ENCODE measurements around the gene KANSL3.
A peak's percentile ranks its signal among the peaks of the same experiment; 100 is the strongest.
"Not testable (repeated sequence)": the region's sequence is repeated elsewhere in the genome, so short reads cannot be mapped to it uniquely, and the experiment has no call there.

The KANSL3 gene

DNA sequence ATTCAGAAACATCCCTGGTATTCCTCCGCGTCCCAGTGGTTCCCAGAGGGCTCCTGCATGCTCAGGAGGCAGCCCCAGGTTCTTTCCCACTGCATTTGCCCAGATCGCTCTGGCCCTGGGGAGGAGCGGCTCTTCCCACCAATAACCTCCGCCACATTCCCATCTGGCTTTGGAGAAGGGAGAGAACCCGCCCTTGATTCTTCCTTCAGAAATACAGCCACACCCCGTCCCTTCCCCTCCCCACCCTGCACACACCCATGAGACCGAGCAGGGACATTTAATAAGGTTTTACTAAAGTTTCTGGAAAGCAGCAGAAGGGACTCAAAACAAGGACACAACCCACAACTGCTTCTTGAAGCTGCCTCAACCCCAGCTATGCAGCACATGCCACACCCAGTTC, 79.6 kb downstream of the KANSL3 start:
- no peak for DNase-seq (ENCODE audit: low read depth in 2 of 2)

DNA sequence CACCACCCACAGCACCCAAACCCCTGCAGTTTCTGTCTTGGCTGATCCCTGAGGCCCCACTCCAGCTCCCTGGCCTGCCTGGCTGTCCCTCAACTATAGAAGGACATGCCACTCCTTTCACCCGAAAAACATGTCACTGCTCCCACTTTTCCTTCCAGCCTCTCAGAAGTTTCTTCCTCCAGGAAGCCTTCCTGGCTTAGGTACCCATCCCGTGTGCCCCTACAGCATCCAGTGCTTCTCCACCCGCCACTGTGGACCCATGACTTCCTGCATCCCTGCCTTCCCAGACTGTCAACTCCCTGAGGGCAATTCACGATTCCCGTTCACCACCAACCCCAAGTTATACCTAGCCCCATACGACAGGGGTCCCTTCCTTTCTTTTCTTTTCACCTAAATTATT, 80.1 kb downstream of the KANSL3 start:
- no peak for DNase-seq (ENCODE audit: low read depth in 2 of 2)

DNA sequence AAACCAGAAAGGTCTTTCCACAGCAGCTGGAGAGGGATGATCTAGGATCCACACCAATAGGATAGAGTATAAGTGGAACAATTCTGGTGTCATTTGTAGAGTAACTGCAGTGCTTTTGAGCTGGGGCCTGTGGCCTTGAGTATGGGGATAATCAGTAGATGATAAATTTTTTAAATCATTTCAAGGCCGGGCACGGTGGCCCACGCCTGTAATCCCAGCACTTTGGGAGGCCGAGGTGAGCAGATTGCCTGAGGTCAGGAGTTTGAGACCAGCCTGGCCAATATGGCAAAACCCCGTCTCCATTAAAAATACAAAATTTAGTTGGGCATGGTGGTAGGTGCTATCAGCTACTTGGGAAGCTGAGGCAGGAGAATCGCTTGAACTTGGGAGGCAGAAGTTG, 80.7 kb downstream of the KANSL3 start:
- not testable (repeated sequence) for DNase-seq (ENCODE audit: low read depth in 2 of 2)

DNA sequence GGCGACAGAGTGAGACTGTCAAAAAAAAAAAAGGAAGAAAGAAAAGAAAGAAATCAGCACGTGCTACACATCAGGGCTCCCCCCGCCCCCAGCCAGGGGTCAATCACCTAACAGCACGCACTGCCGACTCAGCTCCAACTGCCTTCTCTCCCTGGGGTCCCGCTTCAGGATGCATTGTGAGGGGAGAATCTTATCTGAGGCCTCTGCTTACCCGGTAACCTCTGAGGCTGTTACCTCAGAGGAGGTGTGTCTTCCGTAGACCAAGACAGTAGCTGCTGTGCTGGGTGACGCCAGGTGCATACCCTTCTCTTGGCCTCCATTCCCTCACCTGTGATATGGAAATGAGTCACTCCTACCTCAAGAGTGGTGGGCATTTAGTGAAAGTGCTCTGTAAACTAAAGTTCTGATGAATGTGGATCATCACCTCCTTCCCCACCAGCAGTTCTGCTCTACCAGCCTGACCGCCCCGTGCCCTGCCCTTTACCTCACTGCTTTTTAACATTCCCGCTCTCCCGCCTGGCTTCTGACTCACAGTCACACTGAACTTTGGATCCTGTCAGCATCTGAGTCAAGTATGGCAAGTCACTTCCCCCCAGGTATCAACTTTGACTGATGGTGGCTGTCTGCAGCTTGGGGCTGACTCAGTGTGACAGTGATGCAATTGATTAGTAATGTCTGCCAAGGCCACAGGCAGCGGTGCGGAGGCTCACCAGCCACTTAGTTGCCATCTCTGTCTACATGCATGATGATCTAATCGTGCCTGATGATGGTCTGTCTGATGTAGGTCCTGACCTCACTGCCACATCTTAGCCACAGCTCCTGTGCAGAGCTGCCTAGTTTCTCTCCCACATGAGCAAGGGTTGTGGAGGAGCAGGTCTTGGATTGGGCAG, 81.4 kb downstream of the KANSL3 start:
- DNase-seq (ENCODE audit: low read depth in 2 of 2) = peak; percentile 21 to 48

DNA sequence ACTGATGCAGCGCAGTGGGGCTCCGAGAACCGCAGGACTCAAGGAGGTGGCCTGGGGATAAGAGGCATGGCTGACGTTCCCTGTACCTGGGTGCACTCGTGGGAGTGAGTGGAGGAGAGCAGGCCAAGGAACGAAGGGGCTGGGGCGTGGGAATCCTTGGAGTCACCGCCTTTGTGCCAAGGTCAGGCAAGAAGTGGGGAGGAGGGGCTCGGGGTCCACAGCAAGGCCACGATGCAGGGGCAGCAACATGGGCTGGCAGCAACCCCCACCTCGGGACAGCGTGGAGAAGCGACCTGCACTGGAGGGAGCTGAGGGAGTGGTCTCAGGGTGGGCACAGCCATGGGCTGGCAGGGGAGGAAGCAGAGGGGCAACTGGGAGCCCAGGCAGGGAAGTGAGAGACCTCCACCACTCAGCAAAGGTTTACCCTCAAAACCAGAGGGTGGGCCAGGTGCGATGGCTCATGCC, 82.9 kb downstream of the KANSL3 start:
- DNase-seq (ENCODE audit: low read depth in 2 of 2) = no peak

DNA sequence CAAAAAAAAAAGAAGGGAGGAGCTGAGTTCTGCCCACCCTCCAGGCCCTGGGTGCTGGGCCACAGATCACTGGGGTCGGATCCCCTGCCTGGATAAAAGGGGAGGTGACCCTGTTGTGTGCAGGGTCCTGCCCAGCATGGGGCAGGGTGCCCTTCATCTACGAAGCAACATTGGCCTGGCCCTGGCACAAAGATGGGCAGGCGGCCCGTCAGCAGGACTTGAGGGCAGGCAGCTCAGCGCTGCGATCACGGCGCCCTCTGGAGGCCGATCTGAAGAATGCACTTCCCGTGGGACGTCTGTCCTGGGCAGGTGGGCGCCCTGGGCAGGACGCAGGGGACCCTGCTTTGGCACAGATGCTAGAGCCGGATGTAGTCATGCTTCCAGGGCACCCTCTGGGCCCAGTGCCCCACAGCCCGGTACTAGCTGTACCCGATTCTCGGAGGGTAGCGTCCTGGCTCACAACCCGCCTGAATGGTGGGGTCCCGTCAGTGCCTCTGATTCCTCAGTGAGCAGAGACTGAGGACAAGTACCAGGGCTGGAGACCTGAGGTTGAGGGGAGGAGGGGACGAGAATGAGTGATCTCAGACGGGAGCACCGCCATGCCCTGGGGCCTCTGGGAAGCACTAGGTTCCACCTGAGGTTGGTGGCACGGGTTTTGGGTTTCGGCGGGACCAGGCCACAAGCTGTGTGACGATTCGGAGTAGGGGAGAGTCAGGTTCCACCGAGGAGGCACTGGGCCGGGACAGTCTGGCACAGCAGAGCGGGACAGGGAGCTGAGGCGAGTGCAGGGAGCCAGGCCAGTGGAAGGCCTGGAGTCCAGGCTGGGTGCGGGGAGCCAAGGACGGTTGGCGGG, 83.6 kb downstream of the KANSL3 start:
- DNase-seq (ENCODE audit: low read depth in 2 of 2) = peak in 1 of 2 donors; percentile 41

DNA sequence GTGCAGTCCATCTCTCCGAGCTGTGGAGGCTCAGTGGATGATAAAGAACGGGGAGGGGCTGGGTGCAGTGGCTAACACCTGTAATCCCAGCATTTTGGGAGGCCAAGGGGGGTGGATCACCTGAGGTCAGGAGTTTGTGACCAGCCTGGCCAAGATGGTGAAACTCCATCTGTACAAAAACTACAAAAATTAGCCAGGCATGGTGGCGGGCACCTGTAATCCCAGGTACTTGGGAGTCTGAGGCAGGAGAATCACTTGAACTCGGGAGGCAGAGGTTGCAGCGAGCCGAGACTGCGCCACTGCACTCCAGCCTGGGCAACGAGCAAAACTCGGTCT, 84.2 kb downstream of the KANSL3 start:
- not testable (repeated sequence) for DNase-seq (ENCODE audit: low read depth in 2 of 2)

DNA sequence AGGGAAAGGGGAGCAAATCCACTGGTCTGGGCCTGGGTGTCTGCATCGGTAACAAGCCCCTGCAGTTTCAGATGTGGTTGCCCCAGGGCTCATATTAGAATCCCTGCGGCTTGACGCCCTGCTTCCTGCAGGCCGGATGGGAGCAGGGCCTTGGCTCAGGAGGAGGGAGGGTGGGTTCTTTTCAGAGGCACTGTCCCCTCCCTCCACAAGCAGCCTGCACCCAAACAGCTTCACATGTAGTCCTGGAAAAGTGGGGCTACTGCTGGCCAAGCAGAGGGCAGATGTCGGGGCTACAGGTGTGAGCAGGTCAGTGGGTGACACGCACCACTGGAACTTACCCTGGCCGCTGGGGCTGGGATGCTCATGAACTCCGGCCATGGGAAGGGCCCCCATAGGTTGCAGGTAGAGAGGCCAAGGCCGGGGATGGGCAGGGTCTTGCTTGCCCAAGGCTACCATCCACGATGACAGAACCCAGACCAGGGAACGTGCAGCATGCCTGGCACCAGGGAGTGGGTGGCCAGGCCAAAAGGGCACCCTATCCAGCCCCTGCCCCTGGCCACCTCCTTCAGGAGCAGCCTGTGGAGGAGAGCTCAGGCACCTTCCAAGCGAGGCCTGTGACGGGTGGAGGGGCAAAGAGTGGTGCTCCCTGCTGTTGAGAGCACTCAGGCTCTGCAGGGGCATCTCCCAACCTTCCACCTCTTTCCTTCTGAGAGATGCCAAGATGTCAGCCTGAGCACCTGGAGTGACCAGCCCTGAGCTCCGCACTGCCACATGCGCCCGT, 84.7 kb downstream of the KANSL3 start:
- no peak for DNase-seq (ENCODE audit: low read depth in 2 of 2)

DNA sequence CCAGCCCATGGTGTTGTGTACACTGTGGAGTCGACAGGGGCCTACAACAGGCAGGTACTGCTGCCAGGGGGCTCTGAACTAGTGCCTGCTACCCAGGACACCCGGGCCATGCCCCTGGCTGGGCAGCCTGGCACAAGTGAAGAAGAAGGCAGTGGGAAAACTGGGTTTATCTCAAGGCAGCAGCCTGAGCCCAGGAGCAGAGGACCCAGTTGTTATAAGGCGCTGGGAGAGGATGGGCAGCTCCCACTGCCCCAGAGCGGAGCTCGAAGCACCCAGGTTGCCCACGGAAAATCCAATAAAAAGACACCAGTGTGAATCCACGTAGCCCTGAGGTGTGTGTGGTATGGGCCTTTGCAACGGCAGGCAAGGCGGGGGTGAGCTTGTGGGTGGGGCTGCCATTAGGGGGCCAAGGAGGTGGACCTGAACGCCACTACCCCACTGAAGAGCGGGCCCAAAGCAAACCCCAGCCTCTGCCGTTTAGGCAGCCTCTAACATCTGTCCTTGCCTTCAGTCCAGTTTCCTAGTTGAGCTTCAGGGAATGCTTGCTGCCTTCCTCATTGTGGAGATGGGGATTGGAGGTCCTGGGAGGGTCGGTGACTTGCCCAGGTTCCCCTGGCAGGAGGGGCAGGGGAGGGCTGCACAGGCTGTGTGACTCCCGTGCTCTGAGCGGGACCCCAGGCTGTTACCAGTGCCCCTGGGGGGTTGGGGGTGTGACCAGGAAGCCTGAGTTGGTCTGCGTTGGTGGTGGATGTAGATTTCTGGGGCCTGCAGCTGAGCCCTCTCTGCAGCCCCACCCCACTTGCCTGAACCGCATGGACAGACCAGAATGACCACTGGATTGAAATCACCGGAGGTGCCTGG, 85.6 kb downstream of the KANSL3 start:
- DNase-seq (ENCODE audit: low read depth in 2 of 2) = no peak

DNA sequence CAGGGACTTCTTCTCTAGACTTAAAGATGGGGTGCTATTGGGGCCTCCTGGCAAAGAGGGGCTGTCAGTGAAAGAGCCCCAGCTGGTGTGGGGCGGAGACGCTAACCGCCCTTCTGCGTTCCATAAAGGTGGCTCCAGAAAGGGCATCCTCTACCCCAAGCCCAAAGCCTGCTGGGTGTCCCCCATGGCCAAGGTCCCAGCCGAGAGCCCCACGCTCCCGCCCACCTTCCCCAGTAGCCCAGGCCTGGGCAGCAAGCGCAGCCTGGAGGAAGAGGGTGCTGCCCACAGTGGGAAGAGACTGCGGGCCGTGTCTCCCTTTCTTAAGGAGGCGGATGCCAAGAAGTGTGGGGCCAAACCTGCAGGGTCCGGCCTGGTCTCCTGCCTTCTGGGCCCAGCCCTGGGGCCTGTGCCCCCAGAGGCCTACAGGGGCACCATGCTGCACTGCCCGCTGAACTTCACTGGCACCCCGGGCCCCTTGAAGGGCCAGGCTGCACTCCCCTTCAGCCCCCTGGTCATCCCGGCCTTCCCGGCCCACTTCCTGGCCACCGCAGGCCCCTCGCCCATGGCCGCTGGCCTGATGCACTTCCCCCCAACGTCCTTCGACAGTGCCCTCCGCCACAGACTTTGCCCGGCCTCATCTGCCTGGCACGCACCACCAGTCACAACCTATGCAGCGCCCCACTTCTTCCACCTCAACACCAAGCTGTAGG, 86.4 kb downstream of the KANSL3 start:
- DNase-seq (ENCODE audit: low read depth in 2 of 2) = no peak

DNA sequence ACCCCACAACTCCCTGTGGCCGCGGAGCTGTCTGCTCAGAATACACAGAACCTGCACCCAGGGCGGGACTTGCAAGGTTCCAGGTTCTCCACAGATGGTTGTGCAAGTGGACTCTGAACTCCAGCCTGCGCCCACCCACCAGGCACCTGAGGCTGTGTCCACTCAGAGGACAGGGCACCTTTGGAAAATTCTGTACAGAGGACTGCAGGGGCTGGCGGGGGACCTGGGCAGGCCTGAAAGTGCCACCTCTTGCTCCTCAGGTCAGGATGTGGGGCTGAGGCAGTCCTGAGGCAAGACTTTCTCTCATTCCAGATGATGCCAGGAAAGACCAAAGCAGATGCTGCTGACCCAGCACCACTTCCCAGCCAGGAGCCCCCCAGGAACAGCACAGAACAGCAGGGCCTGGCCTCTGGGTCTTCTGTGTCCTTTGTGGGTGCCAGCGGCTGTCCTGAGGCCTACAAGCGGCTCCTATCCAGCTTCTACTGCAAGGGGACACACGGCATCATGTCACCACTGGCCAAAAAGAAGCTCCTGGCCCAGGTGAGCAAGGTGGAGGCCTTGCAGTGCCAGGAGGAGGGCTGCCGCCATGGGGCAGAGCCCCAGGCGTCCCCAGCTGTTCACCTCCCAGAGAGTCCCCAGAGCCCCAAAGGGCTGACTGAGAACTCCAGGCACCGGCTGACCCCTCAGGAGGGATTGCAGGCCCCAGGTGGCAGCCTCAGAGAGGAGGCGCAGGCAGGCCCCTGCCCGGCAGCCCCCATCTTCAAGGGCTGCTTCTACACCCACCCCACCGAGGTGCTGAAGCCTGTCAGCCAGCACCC, 87.1 kb downstream of the KANSL3 start:
- no peak for DNase-seq (ENCODE audit: low read depth in 2 of 2)

DNA sequence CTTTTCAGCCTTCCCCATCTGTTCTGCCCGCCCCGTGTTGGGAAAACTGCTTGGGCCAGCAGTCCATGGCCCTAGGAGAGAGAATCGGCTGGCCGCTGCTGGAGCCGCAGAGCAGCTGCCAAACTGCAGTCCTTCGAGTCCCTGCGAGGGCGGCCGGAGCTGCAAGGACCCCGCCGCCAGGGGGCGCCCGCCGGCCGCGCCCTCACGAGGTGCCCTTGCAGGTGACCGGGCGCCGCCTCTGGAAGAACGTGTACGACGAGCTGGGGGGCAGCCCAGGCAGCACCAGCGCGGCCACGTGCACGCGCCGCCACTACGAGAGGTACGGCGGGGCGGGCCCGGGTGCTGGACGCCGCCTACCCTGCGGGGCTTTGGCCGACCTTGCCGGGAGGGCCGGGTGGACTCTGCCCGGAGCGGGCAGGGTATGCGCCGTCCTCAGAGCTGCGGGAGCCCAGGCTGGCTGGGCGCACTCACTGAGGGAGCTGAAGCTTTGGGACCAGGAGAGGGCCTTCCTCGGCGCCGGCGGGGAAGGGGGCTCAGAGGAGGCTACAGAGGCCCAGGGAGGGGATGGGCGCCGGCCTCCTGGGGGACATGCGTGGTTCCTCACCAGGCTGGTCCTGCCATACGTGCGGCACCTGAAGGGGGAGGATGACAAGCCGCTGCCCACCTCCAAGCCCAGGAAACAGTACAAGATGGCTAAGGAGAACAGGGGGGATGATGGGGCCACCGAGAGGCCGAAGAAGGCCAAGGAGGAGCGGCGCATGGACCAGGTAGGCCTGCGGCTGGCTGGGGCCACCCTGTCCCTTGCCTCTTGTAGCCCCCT, 87.9 kb downstream of the KANSL3 start:
- no peak for DNase-seq (ENCODE audit: low read depth in 2 of 2)

DNA sequence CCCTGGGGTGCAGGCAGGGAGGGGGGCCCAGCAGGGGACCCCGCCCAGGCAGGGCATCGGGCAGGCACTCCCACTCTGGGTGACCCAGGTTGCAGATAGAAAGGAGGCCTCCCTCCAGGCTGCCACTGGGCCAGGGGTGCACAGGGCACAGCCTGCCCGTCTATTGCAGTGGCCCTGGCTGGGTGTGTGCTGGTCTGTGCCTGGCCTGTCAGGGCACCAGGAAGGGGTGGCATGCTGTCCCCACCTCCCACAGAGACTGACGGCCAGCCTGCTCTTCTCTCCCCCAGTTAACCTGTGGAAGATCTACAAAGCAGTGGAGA, 88.7 kb downstream of the KANSL3 start:
- DNase-seq (ENCODE audit: low read depth in 2 of 2) = no peak

DNA sequence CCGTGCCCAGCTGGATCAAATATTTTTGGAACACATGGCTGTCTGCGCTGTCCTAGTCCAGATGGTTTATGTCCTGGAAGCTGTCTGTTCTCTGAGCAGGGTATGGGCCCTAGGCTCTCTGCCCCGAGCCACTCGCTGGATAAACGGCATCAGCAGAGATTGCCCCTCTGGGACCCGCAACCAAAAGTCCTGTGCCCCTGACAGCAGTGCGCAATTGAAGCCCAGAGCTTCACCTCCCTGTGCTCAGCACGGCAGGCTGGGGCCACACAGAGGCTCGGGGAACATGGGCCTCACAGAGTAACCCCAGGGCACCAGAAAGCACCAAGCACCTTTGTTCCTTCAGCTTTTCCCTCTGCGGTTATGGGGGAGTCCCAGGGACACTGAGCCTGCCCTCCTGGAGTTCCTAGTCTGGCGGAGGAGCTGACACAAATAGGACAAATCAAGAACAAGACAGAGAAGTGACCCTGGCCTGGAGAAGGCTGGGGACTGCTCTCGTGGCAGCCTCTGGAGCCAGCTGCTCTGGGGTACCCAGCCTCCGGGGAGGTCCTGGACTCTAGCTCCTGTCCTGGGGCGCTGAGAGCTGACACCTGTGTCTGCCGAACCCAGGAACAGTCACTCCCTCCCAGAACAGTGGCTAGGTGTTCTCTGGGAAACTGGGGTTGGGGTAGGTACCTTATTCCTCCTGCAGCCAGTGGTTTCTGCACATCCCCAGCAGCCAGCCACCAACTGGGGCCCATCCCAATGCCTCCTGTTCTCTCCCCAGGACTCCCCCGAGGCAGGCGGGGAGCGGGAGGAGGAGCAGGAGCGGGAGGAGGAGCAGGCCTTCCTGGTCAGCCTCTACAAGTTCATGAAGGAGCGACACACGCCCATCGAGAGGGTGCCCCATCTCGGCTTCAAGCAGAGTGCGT, 89.3 kb downstream of the KANSL3 start:
- DNase-seq (ENCODE audit: low read depth in 2 of 2) = no peak

DNA sequence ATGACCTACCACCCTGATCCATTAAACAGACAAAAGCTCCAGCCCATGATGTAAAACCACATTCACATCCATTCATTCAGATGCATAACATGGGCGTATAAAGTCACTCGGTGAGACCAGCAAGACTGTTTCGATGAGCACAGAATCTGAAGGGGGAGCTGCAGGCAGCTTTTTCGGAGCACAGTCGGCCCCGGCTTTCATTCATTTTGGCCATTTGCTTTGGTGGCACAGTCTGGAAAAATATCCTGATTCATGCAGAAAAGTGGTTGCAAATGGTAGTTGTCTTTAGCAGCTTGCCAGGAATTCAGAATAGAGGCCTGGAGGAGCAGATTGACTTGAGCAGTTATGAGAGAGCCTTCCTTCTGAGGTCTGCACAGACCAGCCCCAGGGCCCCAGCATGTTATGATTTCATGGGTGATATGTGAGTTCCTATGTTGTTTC, 90.4 kb downstream of the KANSL3 start:
- DNase-seq (ENCODE audit: low read depth in 2 of 2) = no peak

DNA sequence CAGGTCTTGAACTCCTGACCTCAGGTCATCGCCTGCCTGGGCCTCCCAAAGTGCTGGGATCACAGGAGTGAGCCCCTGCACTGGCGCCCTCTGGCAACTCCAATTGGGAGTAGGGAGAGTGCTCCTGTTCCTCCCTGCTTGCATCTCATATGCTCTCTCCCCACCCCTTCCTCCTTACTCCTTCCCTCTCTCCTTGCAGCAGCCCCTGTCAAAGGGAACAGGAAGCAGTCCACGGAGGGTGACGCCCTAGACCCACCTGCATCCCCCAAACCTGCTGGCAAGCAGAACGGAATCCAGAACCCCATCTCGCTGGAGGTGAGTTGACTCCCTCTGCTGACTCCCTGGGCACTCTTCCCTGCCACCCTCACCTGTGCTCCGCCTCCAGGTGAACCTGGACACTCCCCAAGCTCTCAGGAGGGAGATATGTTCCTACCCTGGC, 90.9 kb downstream of the KANSL3 start:
- DNase-seq (ENCODE audit: low read depth in 2 of 2) = no peak

DNA sequence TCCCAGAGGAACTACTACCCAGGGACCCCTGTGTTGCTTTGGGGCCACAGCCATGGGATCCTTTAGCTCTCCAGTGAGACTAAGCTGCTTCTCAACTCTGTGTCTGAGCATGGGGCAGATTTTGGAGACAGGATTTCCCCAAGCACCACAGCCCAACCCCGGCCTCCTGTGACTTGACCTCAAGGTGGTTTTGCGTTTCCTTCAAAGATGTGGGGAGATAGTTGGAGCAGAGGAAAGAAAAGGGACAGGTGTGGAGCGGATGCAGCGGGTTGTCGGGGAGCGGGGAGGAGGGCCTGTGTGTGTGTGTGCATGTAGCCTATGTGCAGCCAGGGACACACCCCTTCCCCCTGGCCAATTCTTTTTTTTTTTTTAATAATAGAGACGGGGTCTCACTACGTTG, 91.3 kb downstream of the KANSL3 start:
- DNase-seq (ENCODE audit: low read depth in 2 of 2) = no peak

DNA sequence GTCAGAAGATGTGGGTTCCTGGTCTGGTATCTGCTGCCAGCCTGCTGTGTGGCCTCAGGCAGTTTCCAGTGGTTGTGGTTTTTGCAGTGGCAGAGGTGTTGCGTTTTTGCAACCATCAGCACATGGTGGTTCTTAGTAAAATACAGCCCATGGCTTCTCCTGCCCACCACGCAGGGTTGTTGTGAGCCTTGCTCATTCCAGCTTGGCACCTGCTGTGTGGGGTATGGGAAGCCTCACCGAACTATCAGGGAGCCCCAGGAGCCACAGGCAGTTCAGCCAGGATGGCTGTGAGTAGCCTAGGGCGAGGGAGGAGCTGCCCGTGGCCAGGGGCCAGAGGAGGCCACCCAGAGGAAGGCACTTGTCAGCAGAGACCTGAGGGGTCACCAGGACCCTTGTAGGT, 91.8 kb downstream of the KANSL3 start:
- no peak for DNase-seq (ENCODE audit: low read depth in 2 of 2)
